Measurements from ENCODE around the gene BPIFB3.

The BPIFB3 gene

GRCh38 chr20:33007376-33008335 lies 46.0 kb upstream of the BPIFB3 start, which contains the start of gene BPIFB2:
Gene BPIFB2 (plus strand): TSS chr20:33007704. CDS start chr20:33008575, 871 bp downstream.
- DNase-seq (ENCODE audit: low read depth in 2 of 2), result no peak

GRCh38 chr20:33008336-33009213 lies 45.1 kb upstream of the BPIFB3 start:
- no peak overlapping the region for H3K4me3 ChIP-seq (replicated peaks in 1 of 2; ENCODE audit: low read depth in 2 of 2, low read length in 2 of 2)
- no peak for DNase-seq (ENCODE audit: low read depth in 2 of 2)
- TF ChIP-seq CTCF (IDR thresholded peaks at IDR 0.05; ENCODE audit: low read depth, low read length), result no peak

More at GRCh38 chr20:33007376-33008335, 46.0 kb upstream of the BPIFB3 start, which contains the start of gene BPIFB2:
- no peak for TF ChIP-seq CTCF (IDR thresholded peaks at IDR 0.05; ENCODE audit: low read depth, low read length)
- no peak within 1 kb of the TSS for H3K4me3 ChIP-seq (replicated peaks in 1 of 2; ENCODE audit: low read depth in 2 of 2, low read length in 2 of 2)

- TF ChIP-seq CTCF (IDR thresholded peaks at IDR 0.05; ENCODE audit: low read depth, low read length), result no peak
- H3K4me3 ChIP-seq (replicated peaks in 1 of 2; ENCODE audit: low read depth in 2 of 2, low read length in 2 of 2), result no peak overlapping the region
- no peak for DNase-seq (ENCODE audit: low read depth in 2 of 2)
Measured at GRCh38 chr20:33009214-33010132, 44.2 kb upstream of the BPIFB3 start.

DNA sequence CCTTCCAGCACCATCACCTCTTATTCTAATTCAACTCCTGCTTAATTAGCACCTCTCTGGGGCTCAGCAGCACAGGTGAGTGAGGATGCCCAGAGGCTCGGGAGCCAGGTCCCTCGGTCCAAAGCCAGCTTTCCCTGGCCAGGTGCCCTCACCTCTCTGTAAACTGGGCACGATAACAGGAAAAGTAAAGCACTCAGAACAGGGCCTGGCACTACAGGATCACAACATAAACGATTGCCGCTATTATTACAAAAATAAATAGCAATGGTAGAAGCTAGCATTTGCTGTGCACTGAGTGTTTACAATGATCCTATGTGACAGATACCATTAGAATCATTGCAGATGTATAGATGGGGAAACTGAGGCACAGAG lies 43.6 kb upstream of the BPIFB3 start:
- no peak for DNase-seq (ENCODE audit: low read depth in 2 of 2)
- no peak overlapping the region for H3K4me3 ChIP-seq (replicated peaks in 1 of 2; ENCODE audit: low read depth in 2 of 2, low read length in 2 of 2)
- no peak for TF ChIP-seq CTCF (IDR thresholded peaks at IDR 0.05; ENCODE audit: low read depth, low read length)

- no peak overlapping the region for H3K4me3 ChIP-seq (replicated peaks in 1 of 2; ENCODE audit: low read depth in 2 of 2, low read length in 2 of 2)
- TF ChIP-seq CTCF (IDR thresholded peaks at IDR 0.05; ENCODE audit: low read depth, low read length), result no peak
- no peak for DNase-seq (ENCODE audit: low read depth in 2 of 2)
Measured at GRCh38 chr20:33010674-33011449, 42.8 kb upstream of the BPIFB3 start.

Data from cardiac fibroblast (primary cell).